ENCODE measurements around the gene MIOX. TPM values are rescaled to one million over a fixed set of nuclear protein-coding genes. Genes with fewer than 3 reads are reported as not detected.

The MIOX gene
- total and polyA plus RNA-seq, 11 donors: not detected

DNA sequence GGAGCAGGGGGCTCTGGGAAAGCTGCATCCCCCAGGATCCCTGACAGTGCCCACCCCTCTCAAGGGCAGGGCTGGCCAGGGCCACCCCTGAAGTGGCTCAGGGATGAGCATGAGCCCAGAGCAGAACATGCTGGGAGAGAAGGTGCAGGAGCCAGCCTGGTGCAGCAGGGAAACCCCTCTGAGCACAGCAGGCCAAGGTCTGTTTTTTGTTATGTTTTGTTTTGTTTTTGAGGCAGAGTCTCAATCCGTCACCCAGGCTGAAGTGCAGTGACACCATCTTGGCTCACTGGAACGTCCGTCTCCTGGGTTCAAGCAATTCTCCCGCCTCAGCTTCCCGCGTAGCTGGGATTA, 11.0 kb upstream of the MIOX start:
- no peak for ATAC-seq
- H3K9me3 ChIP-seq: no peaks in the 10 kb centered on the region
- intact Hi-C loops (cut with DNase I): loop anchor here in 1 of 10 donors (2.0 kb wide), 1 partner anchor 31 kb away; the partner anchor contains the start of gene LMF2
- no peak for TF ChIP-seq POLR2A (IDR thresholded peaks at IDR 0.05)
- TF ChIP-seq, protein P1, sequence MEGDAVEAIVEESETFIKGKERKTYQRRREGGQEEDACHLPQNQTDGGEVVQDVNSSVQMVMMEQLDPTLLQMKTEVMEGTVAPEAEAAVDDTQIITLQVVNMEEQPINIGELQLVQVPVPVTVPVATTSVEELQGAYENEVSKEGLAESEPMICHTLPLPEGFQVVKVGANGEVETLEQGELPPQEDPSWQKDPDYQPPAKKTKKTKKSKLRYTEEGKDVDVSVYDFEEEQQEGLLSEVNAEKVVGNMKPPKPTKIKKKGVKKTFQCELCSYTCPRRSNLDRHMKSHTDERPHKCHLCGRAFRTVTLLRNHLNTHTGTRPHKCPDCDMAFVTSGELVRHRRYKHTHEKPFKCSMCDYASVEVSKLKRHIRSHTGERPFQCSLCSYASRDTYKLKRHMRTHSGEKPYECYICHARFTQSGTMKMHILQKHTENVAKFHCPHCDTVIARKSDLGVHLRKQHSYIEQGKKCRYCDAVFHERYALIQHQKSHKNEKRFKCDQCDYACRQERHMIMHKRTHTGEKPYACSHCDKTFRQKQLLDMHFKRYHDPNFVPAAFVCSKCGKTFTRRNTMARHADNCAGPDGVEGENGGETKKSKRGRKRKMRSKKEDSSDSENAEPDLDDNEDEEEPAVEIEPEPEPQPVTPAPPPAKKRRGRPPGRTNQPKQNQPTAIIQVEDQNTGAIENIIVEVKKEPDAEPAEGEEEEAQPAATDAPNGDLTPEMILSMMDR (IDR thresholded peaks at IDR 0.05): no peak
- WGBS, 4 donors: 89 to 96% (median 94%) methylated on average over 6 of the region's 6 CpGs
- peak overlapping the region in 11 of 12 donors; percentile 41 to 93 (median 87) for H3K4me3 ChIP-seq
- peak overlapping the region in 3 of 12 donors; percentile 83 to 87 (median 85) for H3K27ac ChIP-seq
- no peaks in the 10 kb centered on the region for H3K36me3 ChIP-seq
- H3K27me3 ChIP-seq: peaks cover 0 to 18% (median 9%) of the 10 kb centered on the region in 9 donors
- peaks cover 0 to 42% (median 39%) of the 10 kb centered on the region in 12 donors for H3K4me1 ChIP-seq
- DNase-seq: no peak

DNA sequence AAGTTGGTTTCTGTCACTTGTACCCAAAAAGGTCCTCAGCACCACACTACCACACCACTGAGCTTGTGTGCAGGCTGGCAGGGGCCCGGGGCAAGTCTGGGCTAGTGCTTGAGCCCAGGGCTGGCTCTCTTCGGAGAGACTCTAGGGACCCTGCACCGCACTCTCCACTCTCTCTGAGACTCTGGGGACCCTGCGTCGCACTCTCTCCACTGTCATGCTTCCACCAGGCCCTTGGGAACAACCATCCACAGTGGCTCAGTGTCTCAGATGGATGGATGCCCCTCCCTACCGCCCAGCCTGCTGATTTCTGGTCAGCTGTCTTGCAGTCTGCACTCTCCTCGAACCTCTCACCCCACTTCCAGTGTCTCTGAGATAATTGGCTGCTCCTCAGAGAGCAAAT, 9.8 kb upstream of the MIOX start:
- ATAC-seq: no peak
- TF ChIP-seq POLR2A (IDR thresholded peaks at IDR 0.05): no peak
- TF ChIP-seq, protein P1 (IDR thresholded peaks at IDR 0.05): no peak
- H3K36me3 ChIP-seq: no peaks in the 10 kb centered on the region
- peaks cover 11 to 30% (median 20%) of the 10 kb centered on the region in 9 donors for H3K27me3 ChIP-seq
- no peak overlapping the region for H3K4me3 ChIP-seq
- no peaks in the 10 kb centered on the region for H3K9me3 ChIP-seq
- 71 to 85% (median 73%) methylated on average over 7 of the region's 7 CpGs for WGBS, 4 donors
- peaks cover 0 to 40% (median 29%) of the 10 kb centered on the region in 12 donors for H3K4me1 ChIP-seq
- intact Hi-C loops (cut with DNase I): no loop called here
- no peak for DNase-seq
- H3K27ac ChIP-seq: no peak overlapping the region

DNA sequence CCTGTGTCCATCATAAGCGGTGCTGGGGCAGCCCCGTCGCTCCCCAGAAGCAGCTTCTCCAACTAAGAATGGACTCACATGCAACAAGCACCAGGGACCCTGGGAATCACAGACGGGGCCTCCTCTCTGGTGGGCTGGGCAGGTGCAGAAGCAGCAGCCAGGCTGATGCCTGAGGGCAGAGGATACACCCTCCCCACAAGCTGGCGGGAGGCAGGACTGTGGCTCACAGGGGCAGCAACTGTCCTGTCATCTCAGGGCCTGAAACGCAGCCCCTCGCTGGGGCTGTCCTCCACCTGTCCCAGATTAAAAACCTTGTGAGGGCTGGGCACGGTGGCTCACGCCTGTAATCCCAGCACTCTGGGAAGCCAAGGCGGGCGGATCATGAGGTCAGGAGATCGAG, 8.7 kb upstream of the MIOX start:
- 84 to 93% (median 90%) methylated on average over 12 of the region's 12 CpGs for WGBS, 4 donors
- ATAC-seq: no peak
- no peaks in the 10 kb centered on the region for H3K9me3 ChIP-seq
- intact Hi-C loops (cut with DNase I): no loop called here
- no peak overlapping the region for H3K4me3 ChIP-seq
- no peak overlapping the region for H3K27ac ChIP-seq
- no peaks in the 10 kb centered on the region for H3K36me3 ChIP-seq
- H3K27me3 ChIP-seq: peaks cover 21 to 41% (median 30%) of the 10 kb centered on the region in 9 donors
- DNase-seq: no peak
- peaks cover 0 to 36% (median 21%) of the 10 kb centered on the region in 12 donors for H3K4me1 ChIP-seq
- TF ChIP-seq, protein P1 (IDR thresholded peaks at IDR 0.05): no peak
- no peak for TF ChIP-seq POLR2A (IDR thresholded peaks at IDR 0.05)

DNA sequence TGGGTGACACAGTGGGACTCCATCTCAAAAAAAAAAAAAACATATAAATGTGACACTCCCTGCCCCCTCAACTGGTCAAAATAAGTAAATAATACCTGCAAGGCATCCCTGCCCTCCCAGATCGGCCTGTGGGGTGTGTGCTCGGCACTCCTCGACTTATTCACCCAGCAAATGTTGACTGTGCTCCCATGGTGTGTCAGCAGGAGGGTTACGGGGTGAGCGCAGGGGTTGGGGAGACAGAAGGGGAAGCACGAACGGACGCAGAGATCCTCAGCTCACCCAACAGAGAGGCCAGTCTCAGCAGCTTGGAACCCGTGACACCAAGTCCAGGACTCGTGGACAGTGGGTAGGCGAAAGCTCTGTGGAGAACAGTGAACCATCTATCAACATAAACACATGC, 6.9 kb upstream of the MIOX start:
- H3K9me3 ChIP-seq: no peaks in the 10 kb centered on the region
- no peak overlapping the region for H3K27ac ChIP-seq
- H3K4me3 ChIP-seq: no peak overlapping the region
- 65 to 80% (median 76%) methylated on average over 10 to 11 of the region's 11 CpGs for WGBS, 4 donors
- H3K4me1 ChIP-seq: peaks cover 0 to 23% (median 8%) of the 10 kb centered on the region in 12 donors
- DNase-seq (no peak), ATAC-seq (no peak)
- H3K36me3 ChIP-seq: no peaks in the 10 kb centered on the region
- peaks cover 24 to 57% (median 34%) of the 10 kb centered on the region in 9 donors for H3K27me3 ChIP-seq
- no peak for TF ChIP-seq POLR2A (IDR thresholded peaks at IDR 0.05)
- TF ChIP-seq, protein P1 (IDR thresholded peaks at IDR 0.05): no peak
- intact Hi-C loops (cut with DNase I): no loop called here
